Esophagus squamous epithelium (tissue), 4 donors: ENCODE data around the gene PRKCE.

Experiments
- CTCF ChIP-seq, 6 experiments: fragments of 450-650 bp in 4 of 6; fragments of 200-600 bp in 2 of 6; sonication (generic) in 2 of 6; IDR thresholded peaks; one replicate each; pipeline ENCODE4 v1.5.1; 2016 to 2019; ENCODE audit warnings: antibody characterized with exemption in 6 of 6, mild to moderate bottlenecking in 4 of 6, moderate library complexity in 4 of 6
- POLR2A ChIP-seq, 4 donors: fragments of 450-650 bp; IDR thresholded peaks; one replicate each; pipeline ENCODE4 v1.6.1; 2017; ENCODE audit warnings: antibody characterized with exemption in 4 of 4, mild to moderate bottlenecking in 4 of 4, moderate library complexity in 3 of 4

GRCh38 chr2:45886171-45886663 lies 234.7 kb downstream of the PRKCE start:
- no peak for TF ChIP-seq POLR2A (IDR thresholded peaks at IDR 0.05)
- TF ChIP-seq CTCF (IDR thresholded peaks at IDR 0.05): no peak
